Measurements from ENCODE around the gene MAD1L1.

Gene MAD1L1

GRCh38 chr7:2106924-2107323, 125.8 kb downstream of the MAD1L1 start:
- peak in 16 of 56 donors; percentile 21 to 57 (median 44) for DNase-seq

GRCh38 chr7:2106440-2106839, 126.3 kb downstream of the MAD1L1 start:
- peak in 4 of 56 donors; percentile 16 to 49 (median 39) for DNase-seq

GRCh38 chr7:2105917-2106316, 126.8 kb downstream of the MAD1L1 start:
- DNase-seq: peak in 9 of 56 donors; percentile 11 to 47 (median 21)

GRCh38 chr7:2105280-2105679, 127.5 kb downstream of the MAD1L1 start:
- DNase-seq: no peak

- DNase-seq: no peak
These were observed 128.0 kb downstream of the MAD1L1 start for GRCh38 chr7:2104716-2105115.

GRCh38 chr7:2104107-2104710, 128.5 kb downstream of the MAD1L1 start:
- DNase-seq: peak in 36 of 56 donors; percentile 13 to 80 (median 46)

GRCh38 chr7:2103071-2103898, 129.5 kb downstream of the MAD1L1 start:
- DNase-seq: no peak

GRCh38 chr7:2102375-2102723, 130.4 kb downstream of the MAD1L1 start:
- no peak for DNase-seq

- DNase-seq: peak in 12 of 56 donors; percentile 13 to 44 (median 29)
These were observed 130.9 kb downstream of the MAD1L1 start for GRCh38 chr7:2101630-2102374.

- no peak for DNase-seq
These were observed 132.2 kb downstream of the MAD1L1 start for GRCh38 chr7:2100278-2101208.

- DNase-seq: peak in 4 of 56 donors; percentile 20 to 46 (median 25)
These were observed 133.4 kb downstream of the MAD1L1 start for GRCh38 chr7:2099048-2099957.

- DNase-seq: no peak
These were observed 134.2 kb downstream of the MAD1L1 start for GRCh38 chr7:2098496-2098895.

GRCh38 chr7:2098056-2098455, 134.7 kb downstream of the MAD1L1 start:
- no peak for DNase-seq

- no peak for DNase-seq
These were observed 135.3 kb downstream of the MAD1L1 start for GRCh38 chr7:2097492-2097891.

- DNase-seq: no peak
These were observed 135.9 kb downstream of the MAD1L1 start for GRCh38 chr7:2096692-2097387.

- DNase-seq: no peak
These were observed 137.3 kb downstream of the MAD1L1 start for GRCh38 chr7:2095436-2095835.

- no peak for DNase-seq
These were observed 138.2 kb downstream of the MAD1L1 start for GRCh38 chr7:2094454-2095045.

GRCh38 chr7:2093843-2094220, 138.9 kb downstream of the MAD1L1 start:
- DNase-seq: no peak
